ENCODE results near the gene MPRIP. TPM values are rescaled to one million over a fixed set of nuclear protein-coding genes. Genes with fewer than 3 reads are reported as not detected.

MPRIP gene
- total RNA-seq, 1 donor from 2014 or later, result 93.3 TPM

GRCh38 chr17:17028059-17028877 is 14.0 kb upstream of the MPRIP start:
- no peak for DNase-seq (ENCODE audit: low spot score)
- peak; percentile 32 for ATAC-seq

DNA sequence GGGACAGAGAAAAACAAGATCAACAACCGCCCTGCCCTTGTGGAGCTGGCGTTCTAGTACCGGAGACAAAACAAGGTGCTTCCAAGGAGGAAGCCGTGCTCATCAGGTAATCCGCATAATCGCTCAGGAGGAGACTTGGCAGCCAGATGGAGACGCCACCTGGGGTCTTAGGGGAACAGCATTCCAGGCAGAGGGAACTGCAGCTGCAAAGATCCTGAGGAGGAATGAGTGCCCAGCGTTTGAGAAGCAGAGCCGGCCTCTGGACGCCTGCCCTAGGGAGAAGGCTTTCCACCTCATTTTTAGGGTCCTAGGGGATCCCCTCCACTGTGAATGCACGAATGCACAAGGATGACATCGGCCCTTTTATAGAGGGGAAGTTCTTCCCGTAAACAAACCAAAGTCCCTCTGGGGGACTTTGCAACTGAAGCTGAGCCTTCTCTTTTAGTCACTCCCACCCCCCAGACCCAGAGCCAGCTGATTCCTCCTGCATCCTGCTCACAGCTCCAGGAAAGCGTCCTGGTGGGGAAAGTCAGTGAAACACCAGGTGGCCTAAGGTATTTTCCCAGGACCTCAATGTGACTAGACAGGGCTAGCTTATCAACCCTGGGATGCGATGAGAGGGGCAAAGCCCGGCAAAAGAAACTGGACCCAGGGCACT is 13.2 kb upstream of the MPRIP start:
- ATAC-seq (no peak), DNase-seq (ENCODE audit: low spot score) (no peak)

- ATAC-seq (no peak), DNase-seq (ENCODE audit: low spot score) (no peak)
Observed at GRCh38 chr17:17029938-17030337, 12.3 kb upstream of the MPRIP start.

DNA sequence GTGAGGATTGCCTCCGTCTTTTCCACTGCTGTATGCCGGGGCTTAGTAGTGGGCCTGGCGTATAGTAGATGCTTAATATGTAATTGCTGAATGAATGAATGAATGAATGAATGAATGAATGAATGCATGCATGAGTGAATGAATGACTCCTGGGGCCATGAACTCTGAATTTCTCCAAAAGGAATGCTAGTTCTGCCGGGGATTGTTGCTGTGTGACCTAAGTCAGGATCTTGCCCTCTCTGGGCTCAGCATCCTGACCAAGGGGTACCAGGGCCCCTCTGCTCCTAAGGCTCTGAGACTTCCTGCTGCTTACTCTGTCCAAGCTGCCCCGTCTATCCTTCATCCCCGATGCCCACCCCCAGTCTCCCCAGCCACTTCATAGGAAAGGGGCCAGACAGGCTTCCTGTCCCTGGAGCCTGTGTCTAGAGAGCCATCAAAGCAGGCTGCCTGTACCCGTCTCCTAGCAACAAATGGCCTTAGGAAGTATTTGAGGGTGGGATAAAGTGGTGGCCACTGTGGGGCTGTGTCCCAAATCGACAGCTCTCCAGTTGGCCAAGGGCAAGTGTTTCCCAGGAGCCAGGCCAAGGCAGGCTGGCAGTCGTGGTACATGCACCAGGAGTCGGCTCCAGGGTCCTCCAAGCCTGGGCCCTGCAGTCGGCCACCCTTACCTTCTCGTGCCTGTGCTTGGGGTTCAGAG is 11.6 kb upstream of the MPRIP start:
- ATAC-seq (no peak), DNase-seq (ENCODE audit: low spot score) (no peak)

- DNase-seq (ENCODE audit: low spot score) (peak; percentile 73), ATAC-seq (peak; percentile 95)
Observed at GRCh38 chr17:17032131-17032692, 10.0 kb upstream of the MPRIP start.

DNA sequence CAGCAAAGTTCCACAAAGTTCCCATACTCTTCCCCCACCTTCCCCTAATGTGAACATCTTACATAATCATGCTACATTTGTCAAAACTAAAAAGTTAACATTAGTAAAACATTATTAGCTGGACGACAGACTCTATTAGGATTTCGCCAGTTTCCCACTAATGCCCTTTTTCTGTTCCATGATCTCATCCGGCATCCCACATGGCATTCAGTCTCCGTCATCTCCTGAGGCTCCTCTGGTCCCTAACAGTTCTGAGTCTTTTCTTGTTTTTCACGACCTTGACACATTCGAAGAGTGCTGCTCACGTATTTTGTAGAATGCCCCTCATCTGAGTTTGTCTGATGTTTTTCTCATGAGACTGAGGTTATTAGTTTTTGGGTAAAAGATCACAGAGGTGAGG is 8.8 kb upstream of the MPRIP start:
- ATAC-seq (no peak), DNase-seq (ENCODE audit: low spot score) (no peak)

DNA sequence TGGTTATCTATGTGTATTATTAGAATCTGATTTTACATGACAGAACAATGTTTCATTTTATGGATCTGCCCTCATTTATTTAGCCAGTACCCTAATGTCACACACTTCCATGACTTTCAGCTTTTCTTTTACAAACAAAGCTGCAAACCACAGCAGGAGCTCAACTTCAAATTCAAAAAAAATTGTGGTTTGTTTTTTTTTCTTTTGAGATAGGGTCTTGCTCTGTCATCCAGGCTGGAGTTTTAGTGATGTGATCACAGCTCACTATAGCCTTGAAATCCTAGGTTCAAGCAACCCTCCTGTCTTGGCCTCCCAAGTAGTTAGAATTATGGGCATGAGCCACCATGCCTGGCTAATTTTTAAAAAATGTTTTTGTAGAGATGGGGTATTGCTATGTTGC is 8.2 kb upstream of the MPRIP start:
- ATAC-seq (no peak), DNase-seq (ENCODE audit: low spot score) (no peak)

- no peak for ATAC-seq
- DNase-seq (ENCODE audit: low spot score), result no peak
Observed at GRCh38 chr17:17034496-17035075, 7.7 kb upstream of the MPRIP start.

DNA sequence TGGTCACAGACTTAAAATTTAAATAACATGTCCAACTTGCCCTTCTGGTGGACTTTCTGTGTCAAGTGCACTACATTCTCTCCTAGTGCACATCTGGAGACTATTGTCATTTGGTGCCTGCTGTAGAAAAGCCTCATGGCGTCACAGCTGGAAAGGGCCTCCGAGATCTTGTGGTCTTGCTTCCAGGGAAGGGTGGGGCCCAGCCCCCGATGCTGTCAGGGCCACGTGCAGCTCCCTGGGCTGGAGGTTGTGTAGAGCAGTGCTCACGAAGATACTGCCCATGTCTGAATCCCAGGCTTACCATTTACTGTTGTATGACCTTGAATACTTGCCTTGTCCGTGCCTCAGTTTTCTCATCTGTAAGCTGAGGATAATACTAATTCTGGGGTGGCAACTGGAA is 6.8 kb upstream of the MPRIP start:
- DNase-seq (ENCODE audit: low spot score) (no peak), ATAC-seq (no peak)

DNA sequence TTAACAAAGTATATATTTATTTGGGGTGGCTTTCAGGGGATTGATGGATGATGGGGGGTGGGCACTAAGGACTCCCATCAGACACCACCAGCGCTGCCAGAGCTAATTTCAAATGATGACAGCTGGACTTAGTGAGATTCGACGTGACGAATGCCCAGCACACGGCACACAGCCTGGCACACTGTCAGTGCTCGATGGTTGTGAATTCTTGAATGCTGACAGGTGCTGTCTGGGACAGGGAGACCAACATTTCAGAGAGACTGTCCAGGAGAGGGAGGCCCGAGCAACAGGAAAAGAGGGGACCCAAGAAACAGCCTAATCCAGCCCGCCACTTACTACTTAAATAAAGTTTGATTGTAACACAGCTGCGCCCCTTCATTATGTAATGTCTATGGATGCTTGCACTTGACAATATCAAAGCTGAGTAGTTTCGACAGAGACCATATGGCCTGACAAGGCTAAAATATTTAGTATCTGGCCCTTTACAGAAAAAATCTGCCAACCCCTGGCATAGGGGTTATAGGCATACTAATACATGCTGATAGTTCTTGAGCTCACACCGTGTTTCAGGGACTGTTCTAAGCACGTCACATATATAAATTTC is 6.2 kb upstream of the MPRIP start:
- ATAC-seq (no peak), DNase-seq (ENCODE audit: low spot score) (no peak)

- no peak for DNase-seq (ENCODE audit: low spot score)
- no peak for ATAC-seq
Observed at GRCh38 chr17:17036524-17036998, 5.7 kb upstream of the MPRIP start.

DNA sequence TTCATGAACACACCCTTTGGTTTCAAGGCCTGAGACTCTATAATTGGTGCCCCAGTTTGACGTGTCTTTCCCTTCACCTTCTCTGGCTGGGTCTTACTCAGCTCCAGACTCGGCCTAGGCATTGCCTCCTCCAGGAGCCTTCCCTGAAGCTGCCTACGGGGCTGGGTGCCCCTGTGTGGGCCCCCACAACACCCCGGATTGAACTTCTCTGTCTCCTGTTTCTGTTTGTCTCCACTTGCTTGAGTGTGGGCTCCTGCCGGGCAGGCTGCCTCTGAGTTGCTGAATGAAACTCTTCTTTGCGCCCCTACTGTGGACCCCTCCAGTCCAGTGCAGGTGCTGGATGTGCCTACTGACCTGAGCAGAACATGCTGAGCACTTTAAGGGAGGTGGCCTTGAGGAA is 2.3 kb upstream of the MPRIP start:
- DNase-seq (ENCODE audit: low spot score) (no peak), ATAC-seq (no peak)

DNA sequence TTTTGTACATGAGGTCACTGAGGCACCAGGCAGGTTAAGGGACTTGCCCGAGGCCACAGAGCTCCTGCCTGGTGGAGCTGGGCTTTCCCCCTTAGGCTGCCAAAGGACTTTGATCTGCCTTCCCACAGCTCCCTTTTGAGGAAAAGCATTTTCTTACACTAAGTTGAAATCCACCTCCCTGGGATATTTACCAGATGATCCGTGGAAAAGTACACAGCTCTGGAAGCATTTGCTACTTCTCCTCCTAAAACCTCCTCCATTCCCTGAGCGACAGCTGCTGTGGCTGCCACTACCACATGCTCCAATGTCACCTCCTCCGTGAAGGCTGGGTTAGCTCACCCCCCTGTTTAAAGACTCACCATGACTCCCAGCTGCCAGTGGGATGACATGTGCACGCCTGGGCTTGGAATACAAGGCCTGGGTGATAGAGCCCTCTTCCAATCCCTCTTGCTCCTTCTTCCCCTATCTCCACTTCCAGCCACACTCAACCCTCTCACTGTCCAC is 1.2 kb upstream of the MPRIP start:
- ATAC-seq, result peak; percentile 14
- no peak for DNase-seq (ENCODE audit: low spot score)

GRCh38 chr17:17041571-17042383 is 480 bp upstream of the MPRIP start:
- DNase-seq (ENCODE audit: low spot score) (peak; percentile 99), ATAC-seq (peak; percentile 91)

DNA sequence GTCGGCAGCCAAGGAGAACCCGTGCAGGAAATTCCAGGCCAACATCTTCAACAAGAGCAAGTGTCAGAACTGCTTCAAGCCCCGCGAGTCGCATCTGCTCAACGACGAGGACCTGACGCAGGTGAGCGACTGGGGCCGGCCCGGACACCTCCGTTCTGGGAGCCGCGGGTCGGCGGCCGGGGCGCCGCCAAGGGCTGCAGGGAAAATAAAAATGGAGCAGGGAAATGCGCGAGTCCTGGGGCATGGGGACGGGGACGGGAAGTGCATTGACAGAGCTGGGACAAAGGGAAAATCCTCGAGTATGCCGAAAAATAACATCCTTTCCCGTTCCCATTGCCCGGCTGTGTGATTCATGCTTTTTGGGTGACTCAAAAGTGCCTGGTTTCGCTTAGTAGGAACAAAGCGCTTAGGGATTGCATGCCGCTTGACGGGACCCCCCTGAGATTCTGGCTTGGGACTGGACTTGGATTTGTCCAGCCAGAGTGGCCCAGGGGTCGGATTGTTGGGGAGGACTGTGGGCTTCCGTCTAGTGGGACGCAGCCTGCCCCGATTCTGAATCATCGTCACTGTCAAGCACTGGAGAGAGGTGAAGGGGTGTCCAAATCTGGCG is 699 bp downstream of the MPRIP start:
- DNase-seq (ENCODE audit: low spot score), result no peak
- ATAC-seq, result no peak

DNA sequence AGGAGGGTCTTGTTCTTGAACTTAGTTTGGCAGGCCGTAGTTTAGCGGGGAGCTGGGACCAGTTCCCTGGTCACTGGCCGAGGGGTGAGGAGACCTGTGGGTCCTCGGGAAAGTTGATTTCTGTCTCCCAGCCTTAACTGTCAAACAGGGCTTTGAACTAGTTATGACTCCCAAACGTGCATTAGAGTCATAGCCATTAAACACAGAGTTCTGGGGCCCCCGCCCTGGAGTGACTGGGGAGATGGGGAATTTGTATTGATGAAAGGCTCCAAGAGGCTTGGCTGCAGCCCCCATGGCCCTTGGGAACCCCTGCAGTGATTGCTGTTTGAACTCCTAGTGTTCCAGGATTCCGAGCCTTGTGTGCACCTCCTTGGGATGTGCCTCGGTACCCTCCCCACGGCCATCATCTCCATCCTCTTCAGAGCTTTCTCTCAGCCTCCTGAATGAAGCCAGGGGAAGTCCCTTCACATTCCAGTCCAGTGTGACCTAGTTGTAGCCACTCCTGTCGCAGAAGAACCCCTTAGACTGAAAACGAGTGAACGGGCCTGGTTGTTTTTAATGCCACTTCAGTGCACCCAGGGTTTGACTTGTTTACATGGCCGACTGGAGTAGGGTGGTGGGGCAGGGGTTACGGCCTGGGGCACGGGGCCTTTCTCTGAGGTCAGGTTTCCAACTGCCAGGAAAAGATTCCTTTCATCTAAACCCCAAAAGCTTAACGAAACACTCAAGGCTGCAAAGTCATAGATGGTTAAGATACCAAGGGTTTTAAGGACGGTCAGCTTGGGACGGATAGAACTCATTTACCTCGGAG is 1.4 kb downstream of the MPRIP start:
- peak; percentile 2 for ATAC-seq

DNA sequence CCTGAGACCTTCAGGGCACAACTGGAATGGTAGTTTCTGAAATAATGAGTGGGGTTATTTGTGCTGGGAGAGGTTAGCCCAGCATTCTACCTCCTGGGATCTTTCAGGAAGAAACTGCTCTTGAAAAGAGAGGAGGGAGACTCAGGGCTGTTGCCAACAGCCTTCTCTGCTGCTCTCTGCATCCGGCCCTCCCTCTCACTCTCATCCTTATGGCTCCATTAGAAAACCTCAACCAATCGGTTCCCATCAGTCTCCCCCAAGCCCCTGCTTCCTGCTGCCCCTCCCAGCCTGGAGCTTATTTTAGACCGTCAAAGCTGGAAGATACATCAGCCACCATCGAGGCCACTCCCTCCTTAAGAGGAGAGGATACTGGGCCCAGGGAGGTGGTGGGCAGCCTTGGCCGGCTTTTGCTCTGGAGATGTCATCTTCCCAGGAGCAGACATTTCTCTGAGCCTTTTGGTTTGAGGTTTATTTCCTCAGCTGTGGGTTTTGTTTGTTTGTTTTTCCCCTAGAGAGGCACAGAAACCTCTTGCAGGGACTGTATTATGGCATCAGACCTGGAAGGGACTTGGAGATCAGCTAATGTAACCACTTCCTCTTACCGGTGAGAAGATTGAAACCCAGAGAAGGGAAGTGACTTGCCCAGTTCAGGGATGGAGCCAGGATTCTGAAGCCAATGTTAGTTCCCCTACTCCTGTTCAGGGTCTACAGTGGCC is 2.7 kb downstream of the MPRIP start:
- ATAC-seq, result no peak
- peak; percentile 42 for DNase-seq (ENCODE audit: low spot score)

More for the DNA sequence above, 1.4 kb downstream of the MPRIP start:
- DNase-seq (ENCODE audit: low spot score), result no peak

- no peak for ATAC-seq
- DNase-seq (ENCODE audit: low spot score), result peak; percentile 16
Observed at GRCh38 chr17:17048106-17048505, 5.8 kb downstream of the MPRIP start.
